ENCODE data around the gene P4HA3. TPM values are rescaled to one million over a fixed set of nuclear protein-coding genes. Genes with fewer than 3 reads are reported as not detected.

The P4HA3 gene
- total RNA-seq, 1 experiment from 2014 or later, result 0.89 TPM

GRCh38 chr11:74269161-74269811 is 42.2 kb downstream of the P4HA3 start:
- no peaks in the 10 kb centered on the region for H3K36me3 ChIP-seq
- H3K27ac ChIP-seq, result no peak overlapping the region
- peak in 1 of 2 experiments; percentile 12 for DNase-seq (ENCODE audit: low read depth in 1 of 2, low spot score in 2 of 2)
- H3K4me1 ChIP-seq (replicated peaks), result no peaks in the 10 kb centered on the region
- no peak overlapping the region for H3K4me3 ChIP-seq
- no peaks in the 10 kb centered on the region for H3K9me3 ChIP-seq (replicated peaks)
- no peaks in the 10 kb centered on the region for H3K27me3 ChIP-seq (replicated peaks)

GRCh38 chr11:74268456-74268855 is 43.0 kb downstream of the P4HA3 start:
- Histone ChIP-seq H3K4me3 (no peak overlapping the region), H3K36me3 (no peaks in the 10 kb centered on the region), H3K27me3 (replicated peaks) (no peaks in the 10 kb centered on the region), H3K27ac (no peak overlapping the region), H3K4me1 (replicated peaks) (no peaks in the 10 kb centered on the region), H3K9me3 (replicated peaks) (no peaks in the 10 kb centered on the region)
- DNase-seq (ENCODE audit: low read depth in 1 of 2, low spot score in 2 of 2), result no peak

GRCh38 chr11:74267014-74267413 is 44.4 kb downstream of the P4HA3 start:
- H3K27ac ChIP-seq, result no peak overlapping the region
- no peak overlapping the region for H3K4me3 ChIP-seq
- H3K4me1 ChIP-seq (replicated peaks), result no peaks in the 10 kb centered on the region

GRCh38 chr11:74265256-74265655 is 46.2 kb downstream of the P4HA3 start:
- no peak overlapping the region for H3K4me3 ChIP-seq
- H3K36me3 ChIP-seq, result no peaks in the 10 kb centered on the region
- H3K27ac ChIP-seq, result no peak overlapping the region
- H3K27me3 ChIP-seq (replicated peaks), result no peaks in the 10 kb centered on the region
- no peaks in the 10 kb centered on the region for H3K9me3 ChIP-seq (replicated peaks)
- DNase-seq (ENCODE audit: low read depth in 1 of 2, low spot score in 2 of 2), result no peak
- H3K4me1 ChIP-seq (replicated peaks), result no peaks in the 10 kb centered on the region

More at GRCh38 chr11:74267014-74267413, 44.4 kb downstream of the P4HA3 start:
- Histone ChIP-seq H3K27me3 (replicated peaks) (no peaks in the 10 kb centered on the region), H3K36me3 (no peaks in the 10 kb centered on the region), H3K9me3 (replicated peaks) (no peaks in the 10 kb centered on the region)
- DNase-seq (ENCODE audit: low read depth in 1 of 2, low spot score in 2 of 2), result no peak

- Histone ChIP-seq H3K4me1 (replicated peaks) (no peaks in the 10 kb centered on the region), H3K27me3 (replicated peaks) (no peaks in the 10 kb centered on the region), H3K9me3 (replicated peaks) (no peaks in the 10 kb centered on the region), H3K4me3 (no peak overlapping the region), H3K27ac (no peak overlapping the region), H3K36me3 (no peaks in the 10 kb centered on the region)
- DNase-seq (ENCODE audit: low read depth in 1 of 2, low spot score in 2 of 2), result no peak
Measured at GRCh38 chr11:74262725-74263124, 48.7 kb downstream of the P4HA3 start.

- DNase-seq (ENCODE audit: low read depth in 1 of 2, low spot score in 2 of 2), result no peak
- H3K27ac ChIP-seq, result no peak overlapping the region
Measured at GRCh38 chr11:74257959-74258553, 53.4 kb downstream of the P4HA3 start.

GRCh38 chr11:74256378-74257133 is 54.9 kb downstream of the P4HA3 start:
- Histone ChIP-seq H3K27ac (no peak overlapping the region), H3K4me1 (replicated peaks) (no peaks in the 10 kb centered on the region), H3K36me3 (peaks cover 5% of the 10 kb centered on the region; the same call in 1 of the 2 replicates), H3K9me3 (replicated peaks) (no peaks in the 10 kb centered on the region), H3K4me3 (no peak overlapping the region), H3K27me3 (replicated peaks) (no peaks in the 10 kb centered on the region)
- no peak for DNase-seq (ENCODE audit: low read depth in 1 of 2, low spot score in 2 of 2)

More at GRCh38 chr11:74257959-74258553, 53.4 kb downstream of the P4HA3 start:
- Histone ChIP-seq H3K4me3 (no peak overlapping the region), H3K36me3 (peaks cover 5% of the 10 kb centered on the region; the same call in 1 of the 2 replicates), H3K4me1 (replicated peaks) (no peaks in the 10 kb centered on the region), H3K9me3 (replicated peaks) (no peaks in the 10 kb centered on the region), H3K27me3 (replicated peaks) (no peaks in the 10 kb centered on the region)

- Histone ChIP-seq H3K4me3 (no peak overlapping the region), H3K27me3 (replicated peaks) (no peaks in the 10 kb centered on the region), H3K9me3 (replicated peaks) (no peaks in the 10 kb centered on the region), H3K36me3 (peaks cover 5% of the 10 kb centered on the region; the same call in 1 of the 2 replicates), H3K27ac (no peak overlapping the region), H3K4me1 (replicated peaks) (no peaks in the 10 kb centered on the region)
- DNase-seq (ENCODE audit: low read depth in 1 of 2, low spot score in 2 of 2), result peak in 1 of 2 experiments; percentile 42
Measured at GRCh38 chr11:74255741-74256375, 55.6 kb downstream of the P4HA3 start.

- Histone ChIP-seq H3K36me3 (peaks cover 5% of the 10 kb centered on the region; the same call in 1 of the 2 replicates), H3K4me1 (replicated peaks) (no peaks in the 10 kb centered on the region), H3K9me3 (replicated peaks) (no peaks in the 10 kb centered on the region), H3K4me3 (no peak overlapping the region), H3K27ac (no peak overlapping the region), H3K27me3 (replicated peaks) (no peaks in the 10 kb centered on the region)
- DNase-seq (ENCODE audit: low read depth in 1 of 2, low spot score in 2 of 2), result no peak
Measured at GRCh38 chr11:74253361-74253760, 58.1 kb downstream of the P4HA3 start.

GRCh38 chr11:74249496-74249895 is 61.9 kb downstream of the P4HA3 start:
- Histone ChIP-seq H3K27me3 (replicated peaks) (no peaks in the 10 kb centered on the region), H3K36me3 (0 out of 2 replicates have a peak, but pooled peaks cover 5% of the 10 kb centered on the region), H3K9me3 (replicated peaks) (no peaks in the 10 kb centered on the region), H3K4me1 (replicated peaks) (no peaks in the 10 kb centered on the region), H3K27ac (no peak overlapping the region), H3K4me3 (no peak overlapping the region)
- no peak for DNase-seq (ENCODE audit: low read depth in 1 of 2, low spot score in 2 of 2)

GRCh38 chr11:74248469-74248868 is 63.0 kb downstream of the P4HA3 start:
- no peak for DNase-seq (ENCODE audit: low read depth in 1 of 2, low spot score in 2 of 2)
- Histone ChIP-seq H3K9me3 (replicated peaks) (no peaks in the 10 kb centered on the region), H3K4me3 (no peak overlapping the region), H3K36me3 (0 out of 2 replicates have a peak, but pooled peaks cover 5% of the 10 kb centered on the region), H3K27me3 (replicated peaks) (no peaks in the 10 kb centered on the region), H3K27ac (no peak overlapping the region), H3K4me1 (replicated peaks) (no peaks in the 10 kb centered on the region)

- H3K9me3 ChIP-seq (replicated peaks), result no peaks in the 10 kb centered on the region
- DNase-seq (ENCODE audit: low read depth in 1 of 2, low spot score in 2 of 2), result no peak
- no peaks in the 10 kb centered on the region for H3K4me1 ChIP-seq (replicated peaks)
- H3K27me3 ChIP-seq (replicated peaks), result no peaks in the 10 kb centered on the region
- no peak overlapping the region for H3K4me3 ChIP-seq
- H3K36me3 ChIP-seq, result no peaks in the 10 kb centered on the region; the same call in 1 of the 2 replicates
- no peak overlapping the region for H3K27ac ChIP-seq
Measured at GRCh38 chr11:74238243-74238642, 73.2 kb downstream of the P4HA3 start.

- Histone ChIP-seq H3K36me3 (no peaks in the 10 kb centered on the region; the same call in 1 of the 2 replicates), H3K4me1 (replicated peaks) (no peaks in the 10 kb centered on the region), H3K9me3 (replicated peaks) (no peaks in the 10 kb centered on the region), H3K27ac (no peak overlapping the region), H3K4me3 (no peak overlapping the region), H3K27me3 (replicated peaks) (no peaks in the 10 kb centered on the region)
- no peak for DNase-seq (ENCODE audit: low read depth in 1 of 2, low spot score in 2 of 2)
Measured at GRCh38 chr11:74237541-74237940, 73.9 kb downstream of the P4HA3 start.

All from SJSA1 (cell line).